GM19372 (cell line): ENCODE results near the gene VPS35L.
"Not testable (repeated sequence)": the region's sequence is repeated elsewhere in the genome, so short reads cannot be mapped to it uniquely, and the experiment has no call there.

Experiments
- ATAC-seq: cut with Tn5 transposase; IDR thresholded peaks from one replicate; pipeline ENCODE4 v1.9.1; 2021; ENCODE audit warnings: mild to moderate bottlenecking, low read depth, moderate library complexity; ENCODE audit not compliant: unreplicated experiment

The VPS35L gene

DNA sequence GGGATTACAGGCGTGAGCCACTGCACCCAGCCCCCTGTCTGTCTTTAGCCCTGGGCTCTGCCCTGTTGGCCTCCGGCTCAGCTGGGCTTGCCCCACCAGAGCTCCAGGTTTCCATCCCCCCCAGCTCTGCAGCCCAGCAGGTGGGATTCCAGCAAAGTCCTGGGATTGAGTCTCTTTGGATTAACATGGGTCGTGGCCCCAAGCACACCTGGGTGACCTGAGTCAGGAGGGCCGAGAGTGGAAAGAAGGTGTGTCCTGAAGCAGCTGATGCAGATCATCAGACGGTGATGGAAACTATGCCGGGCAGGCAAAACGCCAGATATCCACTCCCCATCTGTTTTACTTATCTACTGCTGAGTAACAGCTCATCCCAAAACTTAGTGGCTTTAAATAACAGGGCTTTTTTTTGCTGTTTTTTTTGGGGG, 90.1 kb downstream of the VPS35L start:
- ATAC-seq, result no peak

DNA sequence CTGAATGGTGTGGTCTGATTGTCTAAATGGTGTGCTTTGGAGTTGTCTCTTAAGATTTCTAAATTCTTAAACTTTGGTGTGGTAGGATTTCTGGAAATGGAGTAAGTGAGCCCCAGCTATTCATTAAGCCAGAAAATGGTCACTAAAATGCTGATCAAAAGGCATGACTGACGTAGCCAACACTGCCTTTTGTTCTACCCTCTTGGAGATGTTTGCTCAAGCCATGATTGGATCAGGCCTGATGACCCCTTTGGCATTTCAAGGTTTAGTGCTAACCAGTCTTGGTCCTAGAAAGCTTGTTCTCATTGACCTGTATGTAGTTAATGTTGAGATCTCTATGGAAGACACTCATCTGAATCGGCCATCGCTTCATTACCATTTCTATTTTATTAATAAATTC, 94.5 kb downstream of the VPS35L start:
- no peak for ATAC-seq

DNA sequence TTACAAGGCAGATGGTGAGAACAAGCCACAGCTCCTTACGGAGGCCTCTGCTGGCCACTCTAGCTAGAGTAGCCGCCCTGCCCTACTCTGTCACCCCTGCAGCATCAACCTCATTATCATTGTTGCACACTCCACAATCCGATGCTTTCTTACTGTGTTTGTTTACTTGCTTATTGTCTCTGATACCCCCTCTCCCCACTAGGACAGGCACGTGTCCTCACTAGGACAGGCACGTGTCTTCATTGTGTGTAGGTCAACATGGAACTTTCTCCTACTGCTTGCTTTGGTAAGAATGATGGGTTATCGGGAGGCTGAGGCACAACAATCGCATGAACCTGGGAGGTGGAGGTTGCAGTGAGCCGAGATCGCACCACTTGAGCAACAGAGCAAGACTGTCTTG, 98.6 kb downstream of the VPS35L start:
- ATAC-seq, result no peak

DNA sequence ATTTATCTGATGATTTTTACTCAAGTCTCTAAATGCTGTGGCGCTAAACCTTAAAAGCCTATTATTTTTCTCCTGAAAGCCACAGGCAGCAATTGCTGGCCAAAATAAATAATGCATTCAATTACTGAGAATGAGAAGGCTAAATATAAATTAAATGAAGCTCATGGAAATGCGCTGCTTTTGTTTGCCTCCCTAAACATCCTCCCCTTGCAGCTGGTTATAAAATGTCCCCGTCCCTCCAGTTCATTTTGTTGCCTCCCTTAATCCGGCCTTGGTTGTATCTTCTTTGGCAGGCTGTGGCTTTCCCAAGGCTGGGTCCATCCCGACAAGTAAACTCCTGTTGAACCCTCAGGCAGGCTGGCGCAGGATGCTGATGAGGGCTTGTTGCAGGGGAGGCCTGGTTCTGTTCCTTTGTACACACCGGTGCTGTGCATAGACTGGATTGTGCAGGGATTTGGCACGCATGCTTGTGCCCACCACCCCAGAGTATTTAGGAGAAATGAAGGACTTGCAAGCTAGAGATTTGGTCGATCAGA, 99.8 kb downstream of the VPS35L start:
- no peak for ATAC-seq

DNA sequence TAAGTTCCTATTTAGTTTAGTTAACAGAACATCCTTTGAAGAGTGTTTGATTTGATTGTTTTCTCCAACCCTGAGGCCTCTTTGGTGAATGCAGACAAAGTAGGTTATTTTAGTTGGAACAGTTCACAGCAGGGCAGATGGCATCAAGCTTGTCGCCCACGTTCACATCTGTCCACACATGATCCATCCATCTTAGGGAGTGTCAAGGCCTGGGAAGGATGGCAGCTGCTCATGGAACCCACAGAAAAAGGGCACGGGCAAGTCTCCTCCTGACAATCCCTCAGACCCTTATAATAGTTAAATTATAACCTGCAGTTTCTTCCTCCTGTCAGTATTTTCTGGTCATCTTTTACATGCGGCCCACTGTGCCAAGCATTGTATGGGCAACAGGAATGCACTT, 102.3 kb downstream of the VPS35L start:
- no peak for ATAC-seq

DNA sequence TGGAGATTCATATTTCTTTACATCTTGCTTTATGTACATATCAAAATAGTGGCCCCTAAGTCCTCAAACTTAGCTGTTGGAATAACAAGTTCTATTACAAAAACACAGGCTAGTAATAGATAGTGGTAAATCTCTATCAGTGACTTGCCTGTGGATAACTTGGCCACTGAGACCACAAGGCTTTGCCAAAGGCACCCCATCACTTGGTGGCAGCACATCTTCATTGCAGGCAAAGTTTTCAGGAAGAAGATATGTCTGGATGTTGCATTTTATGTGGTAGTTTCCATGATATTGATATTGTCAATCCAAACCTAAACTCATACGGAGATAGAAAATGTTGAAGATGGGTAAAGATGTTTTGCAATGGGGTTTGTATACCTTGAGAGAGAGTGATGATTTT, 104.1 kb downstream of the VPS35L start:
- ATAC-seq, result no peak

DNA sequence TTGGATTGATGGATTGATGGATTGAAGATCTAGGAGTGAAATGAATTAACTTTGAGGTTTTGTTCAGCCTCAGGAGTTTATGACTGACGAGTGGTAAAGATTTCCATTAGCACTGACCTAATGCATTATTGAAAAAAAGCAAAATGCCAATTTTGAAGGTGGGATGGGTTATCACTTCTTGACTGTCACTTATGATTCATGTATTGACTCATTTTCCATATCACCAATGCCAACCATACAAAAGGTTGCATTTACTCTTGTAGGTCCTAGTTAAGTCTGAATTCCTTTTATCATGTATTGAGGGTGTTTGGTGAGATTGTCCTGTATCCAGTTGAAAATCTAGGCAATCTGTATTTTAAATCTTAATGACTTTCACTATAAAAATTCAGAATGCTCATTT, 104.9 kb downstream of the VPS35L start:
- no peak for ATAC-seq

DNA sequence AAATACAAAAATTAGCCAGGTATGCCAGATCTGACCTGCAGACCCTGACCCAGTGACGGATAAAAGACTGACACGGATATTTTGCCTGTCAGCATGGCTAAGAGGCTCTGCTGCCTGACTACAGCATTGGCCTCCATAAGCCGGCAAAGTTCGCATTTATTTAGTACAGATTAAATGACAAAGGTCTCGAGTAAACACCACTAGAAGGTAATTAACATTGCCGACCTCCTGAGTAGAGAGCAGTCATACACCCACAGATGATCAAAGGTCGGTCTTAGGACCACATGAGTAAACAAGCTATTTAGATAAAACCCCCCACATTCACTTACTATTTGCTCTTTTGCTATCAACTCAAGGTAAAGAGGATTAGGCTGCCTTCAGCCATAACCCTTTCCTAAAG, 106.8 kb downstream of the VPS35L start:
- ATAC-seq, result no peak

DNA sequence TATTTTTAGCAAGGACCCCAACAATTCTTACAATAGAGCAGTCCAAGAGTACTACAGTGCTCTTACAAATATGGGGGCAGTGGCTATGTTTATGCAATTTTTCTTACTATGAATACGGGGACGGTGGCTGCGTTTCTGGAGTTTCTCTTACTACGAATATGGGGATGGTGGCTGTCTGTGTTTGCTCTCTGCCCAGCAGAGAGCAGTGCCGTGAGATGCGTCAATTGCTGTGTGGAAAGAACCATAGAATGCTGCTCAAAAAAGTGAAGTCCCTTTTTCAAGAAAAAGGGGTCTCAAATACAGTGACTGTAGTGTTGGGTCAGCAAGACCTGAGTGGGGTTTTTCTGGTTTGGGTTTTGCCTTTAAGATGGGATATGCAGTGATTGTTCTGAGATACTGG, 108.7 kb downstream of the VPS35L start:
- no peak for ATAC-seq

DNA sequence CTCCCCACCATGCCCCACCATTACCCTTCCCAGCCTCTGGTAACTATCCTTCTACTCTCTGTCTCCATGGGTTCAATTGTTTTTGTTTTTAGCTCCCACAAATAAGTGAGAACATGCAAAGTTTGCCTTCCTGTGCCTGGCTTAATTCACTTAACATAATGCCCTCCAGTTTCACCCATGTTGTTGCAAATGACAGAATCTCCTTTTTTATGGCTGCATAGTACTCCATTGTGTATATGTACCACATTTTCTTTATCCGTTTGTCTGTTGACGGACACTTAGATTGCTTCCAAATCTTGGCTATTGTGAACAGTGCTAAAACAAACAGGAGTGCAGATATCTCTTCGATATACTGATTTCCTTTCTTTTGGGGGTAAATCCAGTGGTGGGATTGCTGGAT, 109.8 kb downstream of the VPS35L start:
- not testable (repeated sequence) for ATAC-seq

DNA sequence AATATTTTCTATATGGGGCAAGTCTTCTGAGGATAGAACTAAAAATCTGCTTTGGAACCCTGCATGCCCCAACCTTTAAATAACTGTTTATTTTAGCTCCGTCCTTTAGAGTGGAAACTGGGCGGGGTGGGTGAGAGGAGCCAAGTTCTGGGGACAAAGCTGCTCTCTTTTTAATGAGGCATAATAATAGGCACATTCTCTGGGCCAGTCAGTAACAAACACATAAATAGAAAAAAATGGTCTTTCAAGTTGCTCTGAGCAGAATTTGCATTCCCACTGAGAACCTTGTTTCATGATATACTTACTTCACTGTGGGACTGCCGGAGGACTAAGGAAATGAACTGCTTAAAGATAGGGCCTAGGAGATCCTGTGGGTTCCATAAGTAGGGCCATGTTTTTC, 111.0 kb downstream of the VPS35L start:
- ATAC-seq, result no peak

DNA sequence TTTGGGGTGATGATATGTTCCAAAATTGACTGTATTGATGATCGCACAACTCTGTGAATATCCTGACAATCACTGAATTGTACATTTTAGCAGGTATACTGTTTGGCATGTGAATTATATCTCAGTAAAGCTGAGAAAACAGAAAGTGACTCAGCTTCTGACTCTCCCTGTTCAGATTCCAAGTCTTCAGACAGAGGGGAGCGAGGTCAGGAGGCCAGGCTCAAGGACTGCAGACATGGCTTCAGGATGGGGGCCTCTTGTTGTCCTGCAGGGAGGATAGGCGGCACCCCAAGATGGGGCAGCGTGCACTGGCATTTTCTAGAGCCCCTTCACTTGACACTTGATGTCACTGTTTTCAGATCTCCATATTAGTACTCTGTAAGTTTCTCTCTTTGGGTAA, 116.9 kb downstream of the VPS35L start:
- ATAC-seq, result no peak

DNA sequence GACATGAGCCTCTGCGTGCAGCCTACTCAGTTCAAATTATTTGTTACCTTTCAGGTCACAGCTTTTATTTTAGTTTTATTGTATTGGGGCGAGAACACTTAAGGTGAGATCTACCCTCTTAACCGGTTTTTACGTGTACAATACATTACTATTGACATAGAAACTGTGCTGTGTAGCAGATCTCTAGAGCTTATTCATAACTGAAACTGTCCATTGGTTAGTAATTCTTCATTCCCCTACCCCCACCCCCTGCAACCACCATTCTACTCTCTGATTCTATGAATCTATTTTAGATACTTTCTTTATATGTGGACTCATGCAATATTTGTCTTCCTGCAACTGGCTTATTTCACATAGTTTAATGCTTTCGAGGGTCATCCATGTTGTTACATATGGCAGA, 119.0 kb downstream of the VPS35L start:
- no peak for ATAC-seq

DNA sequence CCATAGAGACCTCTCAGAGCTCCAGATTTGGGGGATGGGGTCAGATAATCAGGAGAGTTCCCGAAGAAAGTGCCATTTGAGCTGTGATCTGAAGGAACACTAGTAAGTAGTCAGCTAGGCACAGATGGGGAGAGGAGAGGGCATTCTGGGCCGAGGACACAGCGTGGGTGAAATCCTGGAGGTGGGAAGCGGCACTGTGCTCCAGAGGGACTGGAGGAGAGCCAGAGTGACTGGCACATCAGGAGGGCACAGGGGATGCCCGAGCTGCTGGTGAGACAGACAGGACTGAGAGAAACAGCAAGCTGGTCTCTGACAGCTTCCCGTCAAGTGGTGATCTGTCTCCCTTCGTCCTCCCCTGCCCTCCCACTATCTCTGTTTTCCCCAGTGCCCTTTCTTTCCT, 121.9 kb downstream of the VPS35L start:
- ATAC-seq, result no peak

DNA sequence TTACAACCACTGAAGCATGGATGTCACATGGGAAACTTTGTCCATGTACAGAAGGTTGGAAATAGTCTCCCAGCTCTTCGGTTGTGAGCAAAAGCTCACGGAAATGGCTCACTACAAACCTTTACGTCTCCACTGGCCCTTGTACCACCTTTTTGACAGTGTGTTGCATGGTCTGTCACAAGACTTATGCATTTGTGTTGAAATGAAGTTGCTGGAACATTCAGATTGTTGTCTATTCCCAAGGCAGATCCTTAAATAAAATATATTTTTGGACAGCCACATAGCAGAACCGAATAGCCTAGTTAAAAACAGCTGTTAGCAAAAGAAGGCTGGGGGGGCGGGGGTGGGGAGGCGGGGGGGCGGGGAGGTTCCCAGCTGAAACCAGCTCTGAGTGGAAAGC, 123.3 kb downstream of the VPS35L start:
- no peak for ATAC-seq

DNA sequence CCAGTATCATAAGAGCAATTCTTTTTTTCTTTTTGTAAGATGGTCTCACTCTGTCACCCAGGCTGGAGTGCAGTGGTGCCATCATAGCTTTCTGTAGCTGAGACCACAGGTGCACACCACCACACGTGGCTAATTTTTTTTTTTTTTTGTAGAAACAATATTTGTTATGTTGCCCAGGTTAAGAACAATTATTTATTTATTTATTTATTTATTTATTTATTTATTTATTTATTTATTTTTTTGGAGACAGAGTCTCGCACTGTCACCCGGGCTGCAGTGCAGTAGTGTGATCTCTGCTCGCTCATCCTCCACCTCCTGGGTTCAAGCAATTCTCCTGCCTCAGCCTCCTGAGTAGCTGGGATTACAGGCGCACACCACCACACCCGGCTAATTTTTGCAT, 123.8 kb downstream of the VPS35L start:
- ATAC-seq, result not testable (repeated sequence)

DNA sequence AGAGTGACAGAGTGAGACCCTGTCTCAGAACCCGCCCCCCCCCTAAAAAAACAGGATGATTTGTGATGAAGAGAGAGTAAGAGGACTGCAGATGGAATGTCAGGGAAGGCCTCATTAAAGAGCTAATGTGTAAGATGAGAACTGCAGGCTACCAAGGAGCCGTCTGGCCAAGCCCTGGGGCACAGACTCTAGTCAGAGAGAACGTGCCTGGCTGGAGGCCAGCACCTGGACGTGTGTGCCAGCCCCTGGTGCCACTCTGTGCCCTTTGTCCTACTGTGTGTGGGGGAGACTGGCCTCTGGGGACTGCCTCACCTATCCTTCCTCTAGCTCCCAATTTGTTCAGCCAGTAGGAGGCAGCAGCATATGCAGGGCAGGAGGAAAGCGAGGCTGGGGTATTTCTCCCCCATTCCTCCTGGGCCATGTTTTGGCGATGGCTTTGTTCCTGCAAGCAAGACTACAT, 125.4 kb downstream of the VPS35L start:
- ATAC-seq, result no peak

DNA sequence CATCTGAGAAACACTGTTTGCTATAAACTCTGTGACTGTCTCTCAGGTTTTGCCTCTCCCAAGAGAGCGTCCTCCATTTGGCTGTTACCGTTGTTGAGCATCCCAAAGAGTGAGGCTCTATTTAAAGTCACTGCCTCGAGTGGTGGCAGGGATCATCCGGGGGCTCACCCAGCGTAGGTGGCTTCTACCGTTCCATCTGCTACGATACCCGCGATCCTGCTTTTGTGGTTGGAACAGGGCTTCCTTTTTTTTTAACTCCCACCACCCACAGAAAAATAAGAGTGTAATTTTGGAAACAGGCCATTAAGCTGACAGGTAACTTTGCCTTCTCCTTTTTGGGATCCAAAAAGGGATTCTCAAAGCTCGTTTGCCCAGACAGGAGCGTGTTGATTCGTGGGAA, 126.1 kb downstream of the VPS35L start:
- ATAC-seq, result no peak

DNA sequence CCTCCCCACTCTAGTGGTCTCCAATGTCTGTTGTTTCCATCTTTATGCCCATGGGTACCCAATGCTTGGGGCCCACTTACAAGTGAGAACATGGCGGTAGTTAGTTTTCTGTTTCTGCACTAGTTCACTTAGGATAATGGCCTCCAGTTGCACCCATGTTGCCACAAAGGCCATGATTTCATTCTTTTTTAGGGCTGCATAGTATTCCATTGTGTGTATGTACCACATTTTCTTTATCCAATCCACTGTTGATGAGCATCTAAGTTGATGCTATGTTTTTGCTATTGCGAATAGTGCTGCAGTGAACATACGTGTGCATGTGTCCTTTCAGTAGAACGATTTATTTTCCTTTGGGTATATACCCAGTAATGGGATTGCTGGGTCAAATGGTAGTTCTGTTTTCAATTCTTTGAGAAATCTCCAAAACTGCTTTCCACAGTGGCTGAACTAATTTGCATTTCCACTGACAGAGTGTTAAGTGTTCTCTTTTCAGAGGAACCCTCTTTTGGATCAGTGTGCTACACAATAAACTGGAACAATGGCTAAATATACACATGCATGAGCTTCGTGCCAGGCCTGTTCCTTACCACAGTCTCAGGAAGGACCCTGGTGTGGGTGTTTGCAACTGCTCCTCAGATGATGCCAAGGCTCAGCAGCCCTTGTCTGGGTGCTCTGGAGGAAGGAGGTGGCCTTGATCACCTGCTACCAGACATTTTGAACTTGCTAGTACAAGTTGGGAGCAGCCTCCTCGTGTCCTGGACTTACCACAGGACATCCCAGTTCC, 128.1 kb downstream of the VPS35L start:
- no peak for ATAC-seq

DNA sequence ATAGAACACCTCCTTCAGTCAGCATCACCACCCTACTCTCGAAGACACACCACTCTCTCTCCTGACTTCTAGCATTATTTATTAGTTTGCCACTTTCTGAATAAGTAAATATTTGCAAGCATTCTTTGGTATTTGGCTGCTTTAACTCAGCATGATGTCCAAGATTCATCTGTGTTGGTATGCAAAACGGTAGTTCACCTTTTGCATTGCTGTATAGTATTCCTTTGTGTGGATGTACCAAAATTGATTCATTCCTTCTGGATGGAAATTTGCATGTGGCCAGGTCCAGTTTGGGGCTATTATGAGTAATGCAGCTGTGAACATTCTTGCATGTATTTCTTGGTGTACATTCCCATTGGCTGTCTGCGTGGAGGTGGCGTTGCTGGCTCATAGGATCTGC, 129.7 kb downstream of the VPS35L start:
- ATAC-seq, result no peak

DNA sequence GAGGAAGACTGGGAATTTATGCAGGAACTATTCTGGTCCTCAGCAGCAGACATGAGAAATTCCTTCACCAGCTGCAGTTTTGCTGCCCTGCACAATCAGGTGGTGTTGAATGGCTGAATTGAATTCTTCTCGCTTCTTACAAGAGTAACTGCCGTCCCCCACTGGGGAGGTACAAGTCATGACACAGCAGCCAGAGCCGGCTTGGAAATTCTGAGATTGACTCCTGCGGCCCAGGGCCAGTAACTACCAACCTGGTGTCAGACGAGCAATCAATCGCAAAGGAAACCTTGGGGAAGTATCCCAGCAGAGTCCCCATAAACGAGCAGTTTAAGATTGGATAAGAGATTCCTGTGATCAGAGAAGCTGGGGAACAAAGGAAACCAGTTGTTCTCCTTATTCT, 131.8 kb downstream of the VPS35L start:
- no peak for ATAC-seq

DNA sequence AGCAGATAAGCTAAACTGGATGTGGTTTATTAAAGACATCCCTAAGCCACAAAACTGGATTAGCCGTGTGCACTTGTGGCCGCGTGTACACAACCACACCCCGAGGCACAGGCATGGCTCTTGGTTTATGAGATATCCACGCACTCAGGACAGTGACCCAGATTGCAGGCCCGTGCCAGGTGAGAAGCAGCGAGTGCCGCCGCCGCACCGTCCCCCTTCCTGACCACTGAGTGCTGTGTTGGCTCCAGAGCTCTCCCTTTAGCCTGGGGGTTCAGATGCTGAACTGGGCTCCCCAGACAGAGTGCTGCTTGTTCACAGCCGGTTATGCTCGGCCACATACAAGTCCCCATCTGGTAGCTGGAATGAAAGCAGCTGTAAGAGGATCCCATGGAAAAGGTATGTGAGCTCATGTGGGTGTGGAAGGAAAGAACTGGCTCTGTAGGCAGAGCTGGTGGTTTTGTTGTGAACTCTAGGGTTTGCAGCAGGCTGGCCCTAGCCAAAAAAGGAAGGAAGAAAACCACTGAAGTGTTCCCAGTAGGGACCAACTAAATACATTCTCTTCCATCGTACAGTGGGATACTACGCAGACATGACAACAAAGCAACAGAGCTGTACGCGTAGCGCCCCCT, 133.0 kb downstream of the VPS35L start:
- ATAC-seq, result no peak
